GM18517 (cell line): Measurements from ENCODE around the gene RSAD1.

ENCODE experiments used
- ATAC-seq: cut with Tn5 transposase; IDR thresholded peaks from one replicate; pipeline ENCODE4 v1.9.1; 2021; ENCODE audit warnings: mild to moderate bottlenecking, moderate library complexity; ENCODE audit not compliant: unreplicated experiment

Gene RSAD1

DNA sequence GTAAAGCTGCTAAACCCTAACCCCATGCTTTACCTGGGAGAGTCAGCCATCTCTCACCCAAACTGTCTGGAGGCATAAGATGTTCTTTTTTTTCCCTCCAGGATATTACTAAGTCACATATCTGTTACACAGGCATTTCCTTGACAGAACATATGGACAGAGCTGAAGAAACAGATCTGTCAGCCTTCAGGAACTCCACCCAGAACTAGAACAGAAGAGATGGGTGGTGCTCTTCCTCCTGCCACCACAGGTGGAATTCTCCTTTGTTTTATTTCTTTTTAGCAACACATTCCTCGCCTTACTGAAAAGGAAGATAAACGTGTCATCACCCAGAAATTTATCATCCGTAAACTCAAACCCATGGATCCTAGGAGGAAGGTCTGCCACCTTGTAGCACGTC is 38.4 kb downstream of the RSAD1 start:
- ATAC-seq: no peak

DNA sequence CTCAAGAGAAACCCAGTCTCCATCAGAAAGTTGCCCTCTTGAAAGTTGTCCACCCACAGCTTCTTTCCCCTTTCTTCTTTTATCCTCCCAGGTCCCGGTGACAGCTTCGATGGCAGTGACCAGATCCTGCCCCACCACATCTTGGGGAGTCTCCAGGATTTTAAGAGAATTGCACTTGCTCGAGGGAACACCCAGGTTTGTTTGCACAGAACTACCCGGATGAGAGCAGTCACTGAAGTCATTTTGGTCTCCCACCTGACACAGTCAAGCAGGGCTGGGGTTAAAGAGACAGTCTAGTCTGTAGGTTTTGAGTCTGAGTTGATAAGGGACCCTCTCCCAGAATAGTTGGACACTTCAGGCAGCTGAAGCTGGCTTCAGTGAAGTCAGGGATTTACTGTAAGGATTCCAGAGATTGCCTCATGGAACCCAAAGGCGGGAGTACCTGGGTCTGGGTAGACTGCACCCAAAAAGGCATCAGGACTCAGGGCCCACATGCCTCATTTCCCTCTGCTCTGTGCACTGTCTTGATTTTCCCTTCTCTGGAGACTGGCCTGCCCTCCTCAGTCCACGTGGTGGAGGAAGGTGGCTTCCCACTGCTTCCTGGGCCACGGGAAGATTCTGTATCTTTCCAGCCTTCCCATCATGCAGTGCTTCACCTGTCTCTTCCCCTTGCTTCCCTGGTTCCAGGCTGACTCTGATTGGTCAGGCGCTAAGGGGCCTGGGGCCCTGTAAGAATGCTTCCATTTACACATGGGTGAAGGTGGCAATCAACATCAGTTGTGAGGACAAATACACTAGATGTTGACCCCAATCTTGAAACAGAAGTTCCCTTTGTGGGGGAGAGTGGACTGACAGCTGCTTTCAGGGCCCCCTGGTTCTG is 39.1 kb downstream of the RSAD1 start:
- no peak for ATAC-seq

DNA sequence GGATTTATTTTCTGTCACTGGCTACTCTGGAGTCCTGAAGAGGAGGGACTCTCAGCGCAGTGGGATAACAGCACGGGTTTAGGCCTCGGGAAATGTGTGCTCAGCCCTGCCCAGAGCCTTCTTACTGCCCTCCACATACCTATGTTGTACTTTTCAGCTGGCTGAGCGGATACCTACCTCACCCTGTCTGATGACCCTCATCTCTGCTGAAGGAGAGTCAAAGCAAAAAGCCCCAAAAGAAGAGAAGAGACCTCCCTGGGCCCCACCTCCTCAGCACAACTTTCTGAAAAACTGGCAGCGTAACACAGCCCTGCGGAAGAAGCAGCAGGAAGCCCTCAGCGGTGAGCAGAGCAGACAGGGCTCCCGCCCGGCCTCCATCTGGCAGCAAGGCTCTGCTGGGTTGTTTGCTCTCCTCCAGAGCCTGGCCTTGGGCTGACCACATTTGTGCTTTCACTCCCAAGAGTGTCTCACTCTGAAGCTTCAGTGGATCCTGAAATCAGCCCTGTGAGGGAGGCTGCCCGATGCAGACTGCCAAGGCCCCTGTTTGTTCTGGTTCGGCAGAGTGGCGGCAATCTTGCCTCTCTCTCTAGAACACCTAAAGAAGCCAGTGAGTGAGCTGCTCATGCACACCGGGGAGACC is 39.8 kb downstream of the RSAD1 start:
- no peak for ATAC-seq

DNA sequence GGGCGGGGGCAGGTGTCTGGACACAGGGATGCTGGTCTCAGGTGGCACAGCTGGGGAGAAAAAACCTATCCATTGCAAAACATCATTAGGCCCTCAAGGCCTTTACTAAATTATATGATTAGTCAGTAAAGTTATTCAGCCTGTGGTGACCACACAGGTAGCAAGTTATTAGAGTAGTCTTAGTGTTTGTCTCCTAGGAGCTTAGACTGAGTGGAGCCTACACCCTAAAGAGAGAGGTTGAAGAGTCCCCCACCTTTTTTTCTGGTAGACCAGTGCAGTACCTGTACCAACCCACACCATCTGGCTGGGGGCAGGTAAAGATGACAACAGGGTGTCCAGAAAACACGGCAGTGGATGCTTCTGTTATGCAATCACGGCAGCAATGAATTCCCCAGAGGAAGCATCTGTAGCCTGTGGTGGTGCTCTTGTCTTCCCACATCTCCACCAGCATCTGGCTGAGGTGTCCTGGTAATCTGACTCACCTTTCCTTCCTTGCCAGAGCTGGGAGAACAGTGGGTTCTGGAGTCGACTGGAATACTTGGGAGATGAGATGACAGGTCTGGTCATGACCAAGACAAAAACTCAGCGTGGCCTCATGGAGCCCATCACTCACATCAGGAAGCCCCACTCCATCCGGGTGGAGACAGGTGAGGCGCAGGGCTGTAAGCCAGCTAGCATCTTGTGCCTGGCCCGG is 40.6 kb downstream of the RSAD1 start:
- ATAC-seq: no peak

DNA sequence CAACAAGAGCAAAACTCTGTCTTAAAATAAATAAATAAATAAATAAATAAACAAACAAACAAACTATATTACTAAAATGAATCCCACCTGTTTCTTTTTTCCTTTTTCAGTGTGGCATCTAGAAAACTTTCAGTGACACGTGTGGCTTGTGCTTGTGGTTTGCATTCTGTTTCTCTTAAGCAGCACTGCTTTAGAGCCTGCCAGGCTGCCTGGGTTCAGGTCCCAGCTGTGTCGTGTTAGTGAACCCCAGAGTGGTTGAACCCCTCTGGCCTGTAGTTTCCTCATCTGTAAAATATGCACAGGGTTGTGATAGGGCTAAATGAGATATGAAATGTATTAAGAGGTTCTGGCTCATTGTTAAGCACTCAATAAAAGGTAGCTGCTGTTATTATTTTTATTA is 41.8 kb downstream of the RSAD1 start:
- no peak for ATAC-seq

DNA sequence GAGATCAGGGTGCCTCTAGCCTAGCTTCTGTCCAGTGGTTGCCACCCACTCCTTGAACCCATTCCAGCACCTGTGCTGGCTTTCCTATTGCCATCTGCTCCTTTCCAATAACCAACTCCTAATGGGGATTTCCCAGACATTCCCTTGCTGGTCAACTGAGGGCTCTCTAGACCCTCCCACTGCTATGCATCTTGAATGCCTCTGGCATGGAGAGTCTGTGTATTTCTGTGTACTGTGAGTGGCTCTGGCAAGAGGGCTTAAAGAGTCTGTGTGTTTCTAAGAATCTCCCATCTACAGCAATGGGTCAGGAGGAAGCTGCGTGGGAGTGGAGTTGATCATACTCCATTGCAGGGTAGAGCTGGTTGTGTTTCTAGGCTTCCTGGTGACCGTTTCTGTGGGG is 42.9 kb downstream of the RSAD1 start:
- no peak for ATAC-seq

DNA sequence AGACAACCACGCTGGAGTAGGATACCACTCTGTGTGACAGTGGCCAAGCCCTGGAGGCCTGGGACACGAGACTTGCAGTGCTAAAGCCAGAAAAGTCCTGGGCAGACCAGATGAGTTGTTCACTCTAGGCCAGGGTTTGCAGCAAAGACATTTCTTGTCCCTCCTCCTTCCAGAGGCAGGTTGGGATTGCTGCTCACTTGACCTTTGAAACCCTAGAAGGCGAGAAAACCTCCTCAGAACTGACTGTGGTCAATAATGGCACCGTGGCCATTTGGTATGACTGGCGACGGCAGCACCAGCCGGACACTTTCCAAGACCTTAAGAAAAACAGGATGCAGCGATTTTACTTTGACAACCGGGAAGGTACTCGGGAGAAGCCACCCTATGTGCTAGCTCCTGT is 44.1 kb downstream of the RSAD1 start:
- no peak for ATAC-seq

DNA sequence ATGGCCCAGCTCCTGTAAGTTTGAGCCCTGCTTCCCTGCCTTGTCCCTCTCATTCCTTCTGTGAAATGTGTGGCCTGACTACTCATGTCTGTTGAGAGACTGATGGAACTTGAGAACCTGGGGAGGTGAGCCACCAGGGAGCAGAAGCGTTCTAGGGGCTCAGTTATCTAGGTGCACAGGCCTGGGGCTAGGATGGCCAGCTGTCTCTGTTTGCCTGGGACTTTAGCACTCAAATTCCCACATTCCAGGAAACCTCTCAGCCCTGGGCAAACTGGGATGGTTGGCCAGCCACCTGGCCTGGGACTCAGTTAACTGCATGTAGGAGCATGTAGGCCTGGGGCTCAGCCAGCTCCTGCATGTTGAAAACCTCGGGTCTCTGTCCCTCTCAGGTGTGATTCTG is 44.5 kb downstream of the RSAD1 start:
- no peak for ATAC-seq

DNA sequence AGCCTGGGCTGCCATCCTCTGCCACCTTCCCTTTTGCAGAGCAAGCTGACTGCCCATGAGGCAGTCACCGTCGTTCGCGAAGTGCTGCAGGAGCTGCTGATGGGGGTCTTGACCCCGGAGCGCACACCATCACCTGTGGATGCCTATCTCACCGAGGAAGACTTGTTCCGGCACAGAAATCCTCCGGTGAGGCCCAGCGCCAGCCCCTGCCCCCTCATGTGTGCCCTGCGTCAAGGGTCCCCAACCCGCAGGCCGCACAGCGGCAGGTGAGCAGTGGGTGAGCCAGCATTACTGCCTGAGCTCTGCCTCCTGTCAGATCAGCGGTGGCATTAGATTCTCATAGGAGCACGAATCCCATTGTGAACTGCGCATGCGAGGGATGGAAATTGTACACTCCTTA is 46.2 kb downstream of the RSAD1 start:
- ATAC-seq: no peak

DNA sequence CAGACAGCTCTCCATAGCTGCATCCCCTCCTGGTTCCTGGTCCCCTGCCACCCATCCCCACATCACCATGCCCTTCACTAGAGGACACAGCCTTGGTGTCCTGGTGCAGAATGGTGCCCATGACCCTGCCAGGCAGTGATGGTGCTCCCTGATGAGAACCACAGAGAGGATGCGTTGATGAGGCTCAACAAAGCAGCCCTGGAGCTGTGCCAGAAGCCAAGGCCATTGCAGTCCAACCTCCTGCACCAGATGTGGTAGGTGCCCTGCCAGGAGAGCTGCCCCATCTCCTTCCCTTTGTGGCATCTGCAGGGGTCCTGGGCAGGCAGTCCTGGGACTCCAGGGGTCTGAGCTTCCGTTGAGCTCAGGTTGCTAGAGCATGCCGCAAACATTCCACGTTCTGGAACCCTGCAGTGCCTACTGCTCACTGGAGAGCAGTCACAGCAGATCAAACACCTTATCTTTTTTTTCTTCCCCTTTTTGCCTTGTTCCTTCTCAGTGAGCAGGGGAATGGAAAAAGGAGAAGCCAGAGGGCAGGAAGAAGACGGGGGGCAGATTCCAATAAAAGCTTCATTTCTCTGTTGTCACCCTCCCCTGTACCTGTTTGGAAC is 48.6 kb downstream of the RSAD1 start:
- ATAC-seq: no peak

DNA sequence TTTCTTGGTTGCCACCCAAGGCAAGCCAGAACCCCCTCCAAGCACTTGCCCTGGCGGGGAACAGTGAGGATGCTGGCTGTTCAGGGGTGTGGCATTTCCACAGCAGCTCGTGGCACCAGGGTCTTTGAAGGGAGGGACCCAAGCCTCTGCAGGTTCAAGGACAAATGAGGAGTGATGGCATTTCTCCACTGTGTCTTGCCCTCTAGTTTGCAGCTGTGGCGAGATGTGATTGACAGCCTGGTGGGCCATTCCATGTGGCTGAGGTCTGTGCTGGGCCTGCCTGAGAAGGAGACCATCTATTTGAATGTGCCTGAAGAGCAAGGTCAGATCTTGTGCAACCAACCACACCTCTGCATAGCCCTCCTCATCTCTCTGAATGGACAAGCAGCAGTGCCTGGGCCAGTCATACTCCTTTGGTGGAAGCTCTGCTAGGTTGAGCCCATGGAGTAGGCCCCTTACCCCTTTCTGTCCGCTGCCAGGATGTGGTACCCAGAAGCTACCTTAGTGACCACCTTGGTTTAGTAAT is 49.4 kb downstream of the RSAD1 start:
- ATAC-seq: no peak

DNA sequence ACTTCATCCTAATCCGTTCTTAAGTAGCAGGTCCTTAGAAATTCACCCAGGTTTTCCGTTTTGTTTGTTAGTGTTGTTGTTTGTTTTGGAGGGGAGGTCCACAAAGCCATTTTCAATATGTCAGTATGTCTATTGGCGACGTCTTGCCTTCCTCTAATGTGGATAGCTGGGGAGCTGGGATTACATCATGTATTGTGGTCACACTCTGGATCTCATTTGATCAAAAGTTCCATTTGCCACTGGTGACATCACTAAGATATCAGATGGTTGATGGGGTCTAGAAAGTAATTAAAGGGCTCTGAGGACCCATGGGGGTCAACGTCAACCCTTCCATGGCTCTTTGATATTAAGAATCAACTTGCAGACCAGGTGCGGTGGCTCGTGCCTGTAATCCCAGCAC is 51.2 kb downstream of the RSAD1 start:
- no peak for ATAC-seq

DNA sequence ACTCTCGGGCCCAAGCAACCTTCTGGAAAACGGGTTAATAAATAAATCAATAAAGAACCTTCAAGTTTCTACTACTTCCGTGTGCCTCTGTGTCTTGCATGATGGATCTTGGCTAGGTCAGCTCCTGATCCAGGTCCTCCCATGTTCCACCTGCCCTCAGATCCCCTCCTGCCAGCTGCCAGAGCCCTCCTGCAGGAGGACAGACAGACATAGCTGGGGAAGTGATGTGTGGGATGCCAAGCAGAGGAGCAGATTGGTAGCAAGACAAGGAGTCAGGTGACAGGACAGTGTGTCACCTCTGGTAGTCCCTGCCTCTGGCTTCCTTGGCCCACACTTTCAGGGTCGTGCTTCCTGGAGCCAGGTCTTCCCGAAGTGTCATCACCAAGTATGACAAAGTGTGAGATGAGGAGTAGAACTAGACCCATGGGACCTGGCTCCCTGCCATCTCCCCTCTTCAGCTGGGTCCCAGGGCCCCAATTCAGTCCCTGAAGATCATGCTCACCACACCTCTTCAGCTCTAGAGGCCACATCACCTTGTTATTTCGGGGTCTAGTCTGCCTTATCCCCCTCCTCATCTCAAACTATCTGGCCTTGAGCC is 52.9 kb downstream of the RSAD1 start:
- ATAC-seq: no peak

DNA sequence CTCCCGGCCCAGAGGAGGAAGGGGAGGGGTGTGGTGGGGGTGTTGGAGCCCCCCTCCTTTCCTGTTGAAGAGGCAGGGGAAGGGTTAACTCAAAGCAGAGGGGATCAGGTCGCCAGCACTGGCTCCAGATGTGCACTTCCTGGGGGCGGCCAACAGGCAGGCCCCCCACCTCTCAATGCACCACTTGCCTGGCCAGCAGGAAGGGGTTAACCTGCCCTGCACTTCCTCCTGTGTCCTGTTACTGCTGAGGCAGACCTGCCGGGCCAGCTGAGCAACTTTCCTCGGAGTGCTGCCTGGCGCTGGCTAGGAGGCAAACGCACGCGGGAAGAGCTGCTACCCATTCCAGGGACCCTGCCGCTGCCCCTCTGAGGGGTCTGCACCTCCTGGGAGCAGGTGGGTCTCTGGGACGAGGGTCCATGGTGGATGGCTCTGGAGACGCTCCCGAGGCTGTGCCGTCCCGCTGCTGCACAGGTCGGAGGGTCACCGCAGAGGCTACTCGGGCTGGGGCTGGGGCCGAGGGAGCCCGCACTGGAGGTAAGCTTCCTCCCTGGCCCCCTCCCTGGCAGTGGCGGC is 53.9 kb downstream of the RSAD1 start, which contains the start of gene EPN3:
EPN3 (plus strand) TSS at position 284 of the 573 bp plus-strand sequence. CDS start 3,822 bp downstream, outside the sequence.
- ATAC-seq: no peak

DNA sequence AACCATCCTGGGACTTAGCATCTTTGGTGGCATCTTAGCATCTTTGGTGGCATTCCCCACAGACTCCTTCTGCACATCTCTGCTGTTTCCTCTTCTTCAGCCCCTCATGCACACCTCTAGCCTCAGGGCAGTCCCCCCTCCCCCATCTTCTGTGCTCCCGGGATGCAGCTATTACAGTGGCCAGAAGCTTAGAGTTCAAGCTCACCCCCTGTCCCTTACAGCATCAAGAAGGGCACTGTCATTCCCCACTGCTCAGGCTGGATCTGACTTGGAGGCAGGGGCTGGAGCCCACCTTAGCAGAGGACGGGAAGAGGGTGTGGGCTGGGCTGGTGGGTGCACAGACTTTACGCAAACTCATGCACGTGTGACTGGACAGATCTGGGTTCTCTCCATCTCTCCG is 54.5 kb downstream of the RSAD1 start:
- no peak for ATAC-seq

DNA sequence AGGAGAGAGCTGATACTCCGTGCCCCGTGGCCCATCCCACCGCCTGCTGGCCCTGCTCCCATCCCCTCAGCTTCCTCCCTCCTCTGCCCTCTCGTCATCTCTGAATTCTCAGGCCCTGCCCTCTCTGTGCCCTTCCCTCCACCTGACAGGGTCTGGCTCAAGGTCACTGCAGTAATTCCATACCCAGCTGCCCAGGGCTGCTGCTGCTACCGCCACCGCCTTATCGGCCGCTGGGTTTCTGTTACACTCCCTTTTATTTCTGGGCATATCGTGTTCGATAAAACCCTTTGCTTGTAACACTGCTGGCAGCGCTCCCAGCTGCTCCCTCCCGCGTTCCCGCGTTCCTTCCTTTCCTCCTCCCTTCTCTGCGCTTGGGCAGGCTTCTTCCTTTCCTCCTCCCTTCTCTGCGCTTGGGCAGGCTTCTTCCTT is 55.1 kb downstream of the RSAD1 start:
- no peak for ATAC-seq

DNA sequence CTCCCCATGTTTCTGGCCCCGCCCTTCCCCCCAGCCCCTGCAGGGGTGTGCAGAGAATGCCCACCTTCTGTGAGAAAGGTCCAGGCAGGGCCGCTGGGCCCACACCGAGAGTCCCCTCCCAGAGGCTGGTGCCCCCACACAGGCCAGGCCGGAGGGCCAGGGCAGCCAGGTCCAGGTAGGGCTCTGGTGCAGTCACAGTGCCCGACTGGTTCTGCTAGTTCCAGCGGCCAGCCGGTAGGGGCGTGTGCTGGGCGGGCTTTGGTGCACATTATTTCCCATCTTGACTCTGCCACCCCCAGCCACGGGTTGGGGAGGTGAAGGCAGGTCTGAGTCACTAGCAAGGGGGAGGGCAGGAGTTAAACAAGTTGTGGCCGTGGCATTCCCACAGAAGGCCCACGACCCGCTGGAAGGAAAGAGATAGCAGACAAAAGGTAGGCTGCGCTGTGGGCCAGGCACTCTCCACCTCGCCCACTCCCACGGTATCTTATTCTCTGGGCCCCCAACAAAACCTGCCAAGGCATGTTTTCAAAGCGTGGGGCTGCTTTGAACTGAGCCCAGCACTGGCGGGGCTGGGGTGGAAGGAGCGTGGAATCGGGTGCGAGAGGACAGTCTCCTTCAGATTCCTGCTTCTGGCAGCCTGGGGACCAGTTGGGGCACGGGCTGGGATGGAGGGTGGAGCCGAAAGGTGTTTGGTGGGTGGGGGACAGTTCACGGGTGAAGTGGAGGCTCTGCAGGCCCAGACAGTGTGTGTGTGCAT is 55.7 kb downstream of the RSAD1 start:
- no peak for ATAC-seq

DNA sequence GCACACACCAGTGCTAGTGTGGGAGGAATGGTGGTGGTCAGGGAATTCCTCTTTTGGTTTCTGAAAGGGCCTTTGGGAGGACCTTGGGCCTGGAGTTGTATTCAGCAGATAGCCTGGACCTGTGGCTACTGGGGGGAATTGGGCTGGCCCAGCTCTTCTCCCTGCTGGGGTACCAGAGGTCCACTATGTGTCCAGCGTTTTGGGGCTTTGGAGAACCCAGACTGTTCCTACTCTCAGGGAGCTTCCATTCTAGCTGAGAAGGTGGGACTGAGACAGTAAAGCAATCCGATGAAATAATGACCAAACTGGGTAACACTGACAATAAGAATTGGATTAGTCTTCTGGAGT is 56.3 kb downstream of the RSAD1 start:
- no peak for ATAC-seq

DNA sequence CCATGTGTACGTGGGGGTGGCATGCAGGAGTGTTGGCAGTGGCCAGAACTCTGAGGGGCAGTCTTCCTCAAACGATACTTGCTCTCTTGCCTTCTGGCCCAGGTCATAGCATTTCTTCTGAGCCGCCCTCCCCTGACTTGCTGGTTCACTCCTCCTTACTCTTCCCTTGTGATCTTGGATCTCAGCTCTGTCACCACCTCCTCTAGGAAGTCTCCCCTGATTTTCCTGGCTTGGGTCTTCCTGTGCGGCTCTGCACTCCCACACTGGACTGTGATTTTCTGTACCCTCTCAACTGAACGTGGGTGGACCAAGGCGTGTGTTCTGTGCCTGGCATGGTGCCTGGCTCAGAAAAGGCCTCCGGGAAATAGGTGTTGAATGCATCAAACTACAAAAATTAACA is 56.7 kb downstream of the RSAD1 start:
- no peak for ATAC-seq
